A204.1 (cell line): Measurements from ENCODE around the gene LAMC1.

Experiments used
- FAIRE-seq: peaks from 2 replicates; lab custom pipeline; 2012; peaks lifted over from hg19 to GRCh38; lab: Jason Lieb, UNC

The LAMC1 gene

GRCh38 chr1:183106746-183107145 lies 83.5 kb downstream of the LAMC1 start:
- no peak for FAIRE-seq

GRCh38 chr1:183110326-183110880 lies 87.2 kb downstream of the LAMC1 start:
- FAIRE-seq, result no peak

GRCh38 chr1:183114441-183114840 lies 91.2 kb downstream of the LAMC1 start:
- no peak for FAIRE-seq

GRCh38 chr1:183116416-183116815 lies 93.2 kb downstream of the LAMC1 start:
- no peak for FAIRE-seq

GRCh38 chr1:183121609-183122008 lies 98.4 kb downstream of the LAMC1 start:
- FAIRE-seq, result no peak

GRCh38 chr1:183124259-183124658 lies 101.0 kb downstream of the LAMC1 start:
- no peak for FAIRE-seq

GRCh38 chr1:183125279-183125999 lies 102.2 kb downstream of the LAMC1 start:
- no peak for FAIRE-seq

- no peak for FAIRE-seq
Observed at GRCh38 chr1:183126000-183126366, 102.8 kb downstream of the LAMC1 start.

- no peak for FAIRE-seq
Observed at GRCh38 chr1:183126528-183126927, 103.3 kb downstream of the LAMC1 start.

- FAIRE-seq, result no peak
Observed at GRCh38 chr1:183129921-183130690, 106.9 kb downstream of the LAMC1 start.

GRCh38 chr1:183131166-183131565 lies 107.9 kb downstream of the LAMC1 start:
- no peak for FAIRE-seq

GRCh38 chr1:183135336-183135735 lies 112.1 kb downstream of the LAMC1 start:
- no peak for FAIRE-seq

- FAIRE-seq, result no peak
Observed at GRCh38 chr1:183137782-183138181, 114.6 kb downstream of the LAMC1 start.

GRCh38 chr1:183138301-183138700 lies 115.1 kb downstream of the LAMC1 start:
- no peak for FAIRE-seq

GRCh38 chr1:183139281-183139942 lies 116.2 kb downstream of the LAMC1 start:
- FAIRE-seq, result no peak

- no peak for FAIRE-seq
Observed at GRCh38 chr1:183140633-183141032, 117.4 kb downstream of the LAMC1 start.

GRCh38 chr1:183142171-183142570 lies 119.0 kb downstream of the LAMC1 start:
- no peak for FAIRE-seq

- FAIRE-seq, result no peak
Observed at GRCh38 chr1:183143576-183144315, 120.5 kb downstream of the LAMC1 start.

- no peak for FAIRE-seq
Observed at GRCh38 chr1:183144752-183145151, 121.5 kb downstream of the LAMC1 start.

- no peak for FAIRE-seq
Observed at GRCh38 chr1:183147735-183148134, 124.5 kb downstream of the LAMC1 start.

GRCh38 chr1:183148599-183148998 lies 125.4 kb downstream of the LAMC1 start:
- no peak for FAIRE-seq

- FAIRE-seq, result no peak
Observed at GRCh38 chr1:183149273-183149672, 126.1 kb downstream of the LAMC1 start.
